Hematopoietic multipotent progenitor cell treated with erythropoietin and hydrocortisone succinate and interleukin-3 and kit ligand, for 4 days (in vitro differentiated cells): ENCODE results near the gene PAPPA.

Source experiments
- DNase-seq: peaks from one replicate; pipeline ENCODE4 v3.0.0-alpha.2; 2015

The PAPPA gene

GRCh38 chr9:116153765-116154333 is at the start of gene PAPPA:
PAPPA (plus strand) TSS chr9:116153791; CDS start chr9:116154173, 382 bp downstream.
- no peak for DNase-seq

- DNase-seq = no peak
Observed at GRCh38 chr9:116103976-116104820, 49.4 kb upstream of the PAPPA start.

- peak; percentile 16 for DNase-seq
Observed at GRCh38 chr9:116112236-116112635, 41.4 kb upstream of the PAPPA start.

GRCh38 chr9:116115761-116116353 is 37.7 kb upstream of the PAPPA start:
- no peak for DNase-seq

GRCh38 chr9:116116393-116116792 is 37.2 kb upstream of the PAPPA start:
- no peak for DNase-seq

- no peak for DNase-seq
Observed at GRCh38 chr9:116123171-116123570, 30.4 kb upstream of the PAPPA start.

GRCh38 chr9:116124472-116125040 is 29.0 kb upstream of the PAPPA start:
- DNase-seq = no peak

- no peak for DNase-seq
Observed at GRCh38 chr9:116133163-116133562, 20.4 kb upstream of the PAPPA start.

GRCh38 chr9:116134975-116135374 is 18.6 kb upstream of the PAPPA start:
- no peak for DNase-seq

GRCh38 chr9:116137010-116137409 is 16.6 kb upstream of the PAPPA start:
- no peak for DNase-seq

- DNase-seq = no peak
Observed at GRCh38 chr9:116137581-116137980, 16.0 kb upstream of the PAPPA start.

- no peak for DNase-seq
Observed at GRCh38 chr9:116141864-116142561, 11.6 kb upstream of the PAPPA start.

- DNase-seq = no peak
Observed at GRCh38 chr9:116142706-116143492, 10.7 kb upstream of the PAPPA start.

- DNase-seq = no peak
Observed at GRCh38 chr9:116144038-116144437, 9.6 kb upstream of the PAPPA start.

- no peak for DNase-seq
Observed at GRCh38 chr9:116144555-116144954, 9.0 kb upstream of the PAPPA start.

GRCh38 chr9:116145036-116145435 is 8.6 kb upstream of the PAPPA start:
- DNase-seq = no peak

- no peak for DNase-seq
Observed at GRCh38 chr9:116147821-116148220, 5.8 kb upstream of the PAPPA start.

- DNase-seq = peak; percentile 43
Observed at GRCh38 chr9:116149844-116150243, 3.7 kb upstream of the PAPPA start.

GRCh38 chr9:116151199-116151598 is 2.4 kb upstream of the PAPPA start:
- no peak for DNase-seq

- no peak for DNase-seq
Observed at GRCh38 chr9:116151966-116152381, 1.6 kb upstream of the PAPPA start.

GRCh38 chr9:116152390-116152789 is 1.2 kb upstream of the PAPPA start:
- peak; percentile 62 for DNase-seq
